ENCODE measurements around the gene FAM107B. TPM values are rescaled to one million over a fixed set of nuclear protein-coding genes. Genes with fewer than 3 reads are reported as not detected.

Gene FAM107B
- total and polyA plus RNA-seq, 2 of the 4 experiments (the other 2 are of a cell fraction) = 26.4 to 27.1 TPM

DNA sequence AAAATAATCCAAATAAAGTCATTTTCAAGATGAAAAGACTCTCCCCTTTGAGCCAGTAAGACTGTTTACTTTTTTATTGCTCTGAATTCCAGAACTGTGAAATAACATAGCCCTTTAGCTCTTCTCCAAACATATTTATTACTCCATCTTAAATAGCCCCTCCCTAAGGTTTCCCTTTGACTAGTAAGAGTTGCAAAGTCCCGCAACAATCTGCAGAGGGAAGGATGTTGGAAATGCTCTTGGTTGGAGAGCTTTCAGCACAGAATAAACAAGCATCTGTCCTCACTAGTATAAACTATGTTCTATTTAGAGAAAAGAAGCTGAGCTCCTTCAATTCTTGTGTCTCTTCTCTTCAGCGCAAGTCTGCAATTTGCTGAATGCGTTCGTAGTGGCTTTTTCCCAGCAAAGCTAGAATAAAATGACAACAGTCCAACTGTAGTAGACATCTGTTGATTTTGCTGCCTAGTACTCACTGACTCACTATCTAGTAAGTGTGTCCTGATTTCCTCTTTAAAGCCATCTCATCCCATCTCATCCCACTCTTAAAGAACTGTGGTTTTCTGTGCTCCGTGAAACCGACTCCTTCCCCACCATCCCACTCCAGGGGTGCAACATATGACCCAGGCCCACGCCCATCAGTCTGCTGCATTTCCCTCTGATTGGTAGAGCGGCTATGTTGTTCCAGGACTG, 104.0 kb downstream of the FAM107B start:
- H3K27me3 ChIP-seq (ENCODE audit: control insufficient read depth, insufficient read depth, low read length) = no peaks in the 10 kb centered on the region
- ChIA-PET CTCF (no interaction called here), POLR2A (ENCODE audit: unreplicated experiment) (interaction anchor here (0.5 kb wide), 1 partner anchor 1829 kb away, joined by 7 read pairs; no protein-coding TSS in a partner anchor)
- peak overlapping the region; percentile 84 for H3K27ac ChIP-seq (ENCODE audit: insufficient read depth, low read length)
- dilution Hi-C loops (cut with HindIII; ENCODE audit: low sequenced_read_pairs, unreplicated experiment) = no loop called here
- H3K23ac ChIP-seq (ENCODE audit: low read depth, low read length) = peak overlapping the region; percentile 45; the same call in 1 of the 2 replicates
- H3K9me1 ChIP-seq (ENCODE audit: insufficient read depth, low read length) = peaks cover 6% of the 10 kb centered on the region; the same call in 1 of the 2 replicates
- peak overlapping the region; percentile 56 for H3K4me2 ChIP-seq (ENCODE audit: low read depth, low read length)
- H4K8ac ChIP-seq (ENCODE audit: low read depth in 2 of 2, low read length in 2 of 2) = peak overlapping the region; percentile 6 to 75; a peak in 2 of 4 replicates
- H3K4me1 ChIP-seq (ENCODE audit: control insufficient read depth, insufficient read depth, low read length) = peaks cover 7% of the 10 kb centered on the region
- H4K91ac ChIP-seq (ENCODE audit: insufficient read depth, low read depth, low read length) = 0 out of 2 replicates have a peak overlapping the region, but pooled peaks have one; percentile 40
- peak overlapping the region; percentile 79 for H3K14ac ChIP-seq (replicated peaks; ENCODE audit: low read depth, low read length)
- H4K5ac ChIP-seq (ENCODE audit: low read depth, low read length) = peak overlapping the region; percentile 28; the same call in 1 of the 2 replicates
- peak overlapping the region; percentile 72 for H2AK5ac ChIP-seq (ENCODE audit: low read depth, low read length)
- in situ Hi-C loops (cut with MboI; ENCODE audit: low sequenced_read_pairs) = no loop called here
- peak overlapping the region; percentile 19 for H3K9ac ChIP-seq (ENCODE audit: low read depth, low read length)
- WGBS, 2 experiments (ENCODE audit: extremely low coverage in 2 of 2, insufficient read length in 1 of 2) = no CpG with 5 or more reads among the region's 8 CpGs
- peak overlapping the region; percentile 79 for H2BK5ac ChIP-seq (ENCODE audit: low read depth, low read length, poor library complexity, severe bottlenecking)
- peak overlapping the region; percentile 25; the same call in 1 of the 3 replicates for H2BK15ac ChIP-seq (ENCODE audit: low read depth, low read length)
- ATAC-seq (ENCODE audit: low read depth) = peak; percentile 95
- no peak overlapping the region; the same call in 1 of the 2 replicates for H3K56ac ChIP-seq (ENCODE audit: extremely low read depth, insufficient read depth, low read length)
- peak; percentile 82 for DNase-seq
- intact Hi-C loops (cut with micrococcal nuclease) = no loop called here
- no peak overlapping the region; the same call in 1 of the 2 replicates for H3K4me3 ChIP-seq (ENCODE audit: insufficient read depth, low read depth, low read length)
- H2AK9ac ChIP-seq (replicated peaks; ENCODE audit: low read depth, low read length, poor library complexity) = peak overlapping the region; percentile 48
- peak overlapping the region; percentile 89 for H2BK20ac ChIP-seq (ENCODE audit: low read depth, low read length)
- H3K9me3 ChIP-seq (ENCODE audit: control insufficient read depth, insufficient read depth, low read length) = no peaks in the 10 kb centered on the region
- H2AFZ ChIP-seq (replicated peaks; ENCODE audit: low read length, poor library complexity) = peak overlapping the region; percentile 70
- peak overlapping the region; percentile 85 for H2BK120ac ChIP-seq (ENCODE audit: low read depth, low read length)
- H3K18ac ChIP-seq (ENCODE audit: low read depth, low read length) = peak overlapping the region; percentile 81
- H3K4ac ChIP-seq (ENCODE audit: low read depth, low read length) = peak overlapping the region; percentile 88
- TF ChIP-seq FOS (IDR thresholded peaks at IDR 0.05; ENCODE audit: low read depth, low read length) (0 out of 2 replicates have a peak, but pooled peaks have one; percentile 2), MAZ (IDR thresholded peaks at IDR 0.05; ENCODE audit: borderline replicate concordance, low read depth, low read length) (peak; percentile 14; the same call in 1 of the 2 replicates), MXI1 (IDR thresholded peaks at IDR 0.05; ENCODE audit: borderline replicate concordance, low read depth, low read length) (no peak)
- BruUV-seq (replicated peaks) = no TSS peak
- H3K79me1 ChIP-seq (ENCODE audit: low read depth in 1 of 2, low read length in 2 of 2) = no peaks in the 10 kb centered on the region
- H4K20me1 ChIP-seq (ENCODE audit: insufficient read depth, low read length) = peaks cover 4% of the 10 kb centered on the region; the same call in 1 of the 2 replicates
- H3K36me3 ChIP-seq (ENCODE audit: control insufficient read depth, insufficient read depth, low read length) = no peaks in the 10 kb centered on the region

Data from IMR-90 (cell line).